PC-9 (cell line): ENCODE measurements around the gene ROR2. TPM values are rescaled to one million over a fixed set of nuclear protein-coding genes. Genes with fewer than 3 reads are reported as not detected.

Experiments
- BruUV-seq: library from RNA; stranded (reverse); fragments of 400-500 nt; replicated peaks from 2 replicates; lab custom pipeline; 2021; lab: Mats Ljungman, UMichigan
- CTCF ChIA-PET: fragments of 300-600 bp; sonication (Branson Sonifier 250); formaldehyde crosslinking; loops from one replicate; lab custom pipeline; 2022; ENCODE audit warnings: antibody characterized with exemption; lab: Charles Lee
- POLR2A ChIA-PET: fragments of 300-600 bp; sonication (Branson Sonifier 250); formaldehyde crosslinking; loops from one replicate; lab custom pipeline; 2022; ENCODE audit warnings: antibody characterized with exemption; ENCODE audit not compliant: unreplicated experiment; lab: Charles Lee
- DNase-seq, 2 experiments: peaks; one replicate each; pipeline versions ENCODE4 v3.0.0 to v3.0.0-alpha.2; 2015 to 2022; ENCODE audit warnings: mixed read lengths in 1 of 2
- H2AFZ ChIP-seq: fragments of 200-600 bp; sonication (generic); 2 replicates; pipeline ENCODE4 v1.8.1; 2017; ENCODE audit warnings: antibody characterized with exemption
- H3F3A ChIP-seq: fragments of 200-600 bp; sonication (generic); 2 replicates; pipeline ENCODE4 v1.8.1; 2017; ENCODE audit warnings: antibody characterized with exemption, mild to moderate bottlenecking, low read depth; ENCODE audit not compliant: insufficient read depth
- H3K27ac ChIP-seq: fragments of 200-600 bp; sonication (generic); 2 replicates; pipeline ENCODE4 v1.6.1; 2016; ENCODE audit warnings: mixed run types
- H3K27me3 ChIP-seq: fragments of 200-600 bp; sonication (generic); 2 replicates; pipeline ENCODE4 v1.6.1; 2016; ENCODE audit warnings: low read depth, mixed run types; ENCODE audit not compliant: insufficient read depth
- H3K36me3 ChIP-seq: fragments of 200-600 bp; sonication (generic); 2 replicates; pipeline ENCODE4 v1.6.1; 2016; ENCODE audit warnings: low read depth, mixed run types
- H3K4me1 ChIP-seq: fragments of 200-600 bp; sonication (generic); replicated peaks from 2 replicates; pipeline ENCODE4 v1.6.1; 2016; ENCODE audit warnings: mixed run types; ENCODE audit not compliant: insufficient read depth
- H3K4me2 ChIP-seq: fragments of 200-600 bp; sonication (generic); 2 replicates; pipeline ENCODE4 v1.6.1; 2017; ENCODE audit warnings: mixed run types
- H3K4me3 ChIP-seq: fragments of 200-600 bp; sonication (generic); 2 replicates; pipeline ENCODE4 v1.6.1; 2016; ENCODE audit warnings: mixed run types
- H3K79me2 ChIP-seq: fragments of 200-600 bp; sonication (generic); 2 replicates; pipeline ENCODE4 v1.6.1; 2017; ENCODE audit warnings: low read depth, mixed run types
- H3K9me2 ChIP-seq: fragments of 200-600 bp; sonication (generic); 2 replicates; pipeline ENCODE4 v1.8.1; 2017; ENCODE audit warnings: mild to moderate bottlenecking; ENCODE audit not compliant: insufficient read depth
- H3K9me3 ChIP-seq: fragments of 200-600 bp; sonication (generic); 2 replicates; pipeline ENCODE4 v1.8.1; 2016; ENCODE audit warnings: low read depth; ENCODE audit not compliant: insufficient read depth
- H4K20me1 ChIP-seq: fragments of 200-600 bp; sonication (generic); 2 replicates; pipeline ENCODE4 v1.8.1; 2017; ENCODE audit not compliant: insufficient read depth
- CTCF ChIP-seq: fragments of 200-600 bp; sonication (generic); conservative IDR thresholded peaks from 2 replicates; pipeline ENCODE4 v1.6.1; 2017; ENCODE audit warnings: mixed run types, antibody characterized with exemption, mild to moderate bottlenecking, moderate library complexity
- EZH2 ChIP-seq: fragments of 200-600 bp; sonication (generic); IDR thresholded peaks from 2 replicates; pipeline ENCODE4 v1.8.0; 2017; ENCODE audit warnings: antibody characterized with exemption, low read depth
- intact Hi-C: fragments of 100-400 bp; cut with micrococcal nuclease; formaldehyde crosslinking; loops from one replicate; pipeline ENCODE4 v1.10.0; 2022; ENCODE audit not compliant: unreplicated experiment
- total RNA-seq: library from RNA; stranded (reverse); gene quantifications from 2 replicates; pipeline ENCODE4 v1.2.3, GENCODE V29; 2021

Gene ROR2
- total RNA-seq, 1 experiment from 2014 or later: not detected

DNA sequence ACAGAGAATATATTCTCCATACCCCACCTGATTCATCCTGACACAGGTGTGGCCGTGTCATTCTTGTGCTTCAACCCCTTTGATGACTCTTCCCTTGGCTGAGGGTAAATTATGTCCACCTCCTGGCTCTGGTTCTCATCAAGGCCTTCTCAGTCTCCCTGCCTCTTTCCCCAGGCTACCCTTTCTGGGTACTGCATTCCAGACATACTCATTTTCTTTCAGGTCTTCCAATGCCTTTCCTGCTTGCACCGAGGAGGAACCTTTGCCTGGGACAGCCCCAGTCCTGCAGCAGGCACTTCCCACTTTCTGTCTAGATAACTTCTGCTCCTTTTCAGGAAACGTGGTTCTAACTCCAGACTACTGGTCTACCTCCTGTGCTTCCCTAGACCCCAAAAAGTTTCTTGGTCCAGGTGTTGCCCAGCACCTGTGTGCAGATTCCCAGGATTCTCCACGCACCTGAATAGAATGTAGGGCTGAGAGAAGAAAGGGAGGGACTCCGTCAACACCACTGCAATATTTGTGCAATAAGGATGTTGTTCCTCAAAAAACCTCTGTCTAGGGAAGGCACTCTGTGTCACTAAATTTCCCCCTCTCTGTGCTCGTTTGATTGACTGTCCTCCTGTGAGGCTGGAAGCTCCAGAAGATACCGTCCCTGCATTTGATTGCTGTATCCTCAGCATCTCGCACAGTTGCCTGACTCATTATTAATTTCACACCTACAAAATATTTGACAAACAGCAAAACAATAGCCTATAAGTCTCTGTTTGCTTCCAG lies 271.0 kb downstream of the ROR2 start:
- TF ChIP-seq EZH2 (no peak), CTCF (no peak)
- no peaks in the 10 kb centered on the region for H3K9me2 ChIP-seq
- H3K4me2 ChIP-seq: no peak overlapping the region
- CTCF ChIA-PET: no interaction called here
- no peaks in the 10 kb centered on the region for H4K20me1 ChIP-seq
- no peak overlapping the region for H2AFZ ChIP-seq
- POLR2A ChIA-PET: no interaction called here
- no peaks in the 10 kb centered on the region for H3K36me3 ChIP-seq
- DNase-seq: no peak
- no TSS peak for BruUV-seq
- no peaks in the 10 kb centered on the region for H3K4me1 ChIP-seq
- H3K27me3 ChIP-seq: no peaks in the 10 kb centered on the region
- no peak overlapping the region for H3K4me3 ChIP-seq
- no peaks in the 10 kb centered on the region for H3K79me2 ChIP-seq
- no peaks in the 10 kb centered on the region for H3K9me3 ChIP-seq
- H3F3A ChIP-seq: no peaks in the 10 kb centered on the region
- intact Hi-C loops: loop anchor here (5.0 kb wide), 2 partner anchors 247 to 1537 kb away; no protein-coding TSS in a partner anchor
- no peak overlapping the region for H3K27ac ChIP-seq

DNA sequence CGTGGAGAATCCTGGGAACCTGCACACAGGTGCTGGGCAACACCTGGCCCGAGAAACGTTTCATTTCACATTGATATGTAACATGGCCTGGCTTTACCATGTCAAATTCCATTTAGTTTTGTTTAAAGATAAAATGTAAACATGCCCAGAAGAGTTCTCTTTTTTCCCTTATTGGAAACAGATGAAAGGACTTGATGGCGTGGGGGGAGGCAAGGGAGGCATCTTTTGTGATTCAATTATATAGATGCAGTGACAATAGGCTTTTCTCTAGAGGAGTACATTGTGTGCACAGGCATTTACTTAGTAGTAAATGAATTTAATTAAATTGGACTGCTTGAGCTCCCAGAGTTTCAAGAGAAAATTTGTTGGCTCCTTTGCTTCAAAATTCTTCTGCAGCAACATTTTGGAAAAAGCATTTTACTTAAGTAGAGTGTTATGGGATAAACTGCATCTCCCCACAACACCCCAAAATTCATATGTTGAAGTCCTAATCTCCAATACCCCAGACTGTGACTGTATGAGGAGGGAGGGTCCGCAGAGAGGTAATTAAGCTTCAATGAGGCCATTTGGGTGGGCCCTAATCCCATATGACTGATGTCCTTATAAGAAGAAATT lies 272.1 kb downstream of the ROR2 start:
- no TSS peak for BruUV-seq
- POLR2A ChIA-PET: no interaction called here
- intact Hi-C loops: loop anchor here (5.0 kb wide), 2 partner anchors 246 to 1536 kb away; no protein-coding TSS in a partner anchor
- Histone ChIP-seq H3K4me2 (no peak overlapping the region), H3K27me3 (no peaks in the 10 kb centered on the region), H3K36me3 (no peaks in the 10 kb centered on the region), H3K9me2 (no peaks in the 10 kb centered on the region), H3K27ac (no peak overlapping the region), H3F3A (no peaks in the 10 kb centered on the region), H2AFZ (no peak overlapping the region), H3K4me1 (no peaks in the 10 kb centered on the region), H3K9me3 (no peaks in the 10 kb centered on the region), H3K4me3 (no peak overlapping the region), H4K20me1 (no peaks in the 10 kb centered on the region), H3K79me2 (no peaks in the 10 kb centered on the region)
- CTCF ChIA-PET: no interaction called here
- TF ChIP-seq CTCF: no peak
- no peak for DNase-seq

DNA sequence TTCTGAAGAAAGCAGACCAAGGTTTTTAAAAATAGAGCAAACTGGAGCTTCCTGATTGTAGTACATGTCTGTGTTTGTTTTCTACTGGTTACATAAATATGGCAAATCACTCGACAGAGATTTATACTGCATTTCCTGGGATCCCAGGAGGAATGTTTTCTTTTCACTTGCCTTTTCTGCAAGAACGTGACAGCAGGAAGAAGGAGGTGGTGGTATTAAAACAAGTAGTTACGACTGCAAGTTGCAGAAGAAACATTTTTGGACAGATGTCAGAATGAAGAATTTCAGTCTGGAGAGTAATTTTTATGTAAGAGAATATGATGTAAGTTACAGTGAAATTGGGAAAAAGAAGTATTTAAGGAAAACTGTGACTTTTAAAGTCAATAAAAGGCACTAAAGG lies 272.7 kb downstream of the ROR2 start:
- no peak for DNase-seq
- Histone ChIP-seq H3K36me3 (no peaks in the 10 kb centered on the region), H3K27ac (no peak overlapping the region), H3K27me3 (no peaks in the 10 kb centered on the region), H2AFZ (no peak overlapping the region), H3K4me1 (no peaks in the 10 kb centered on the region), H3K9me3 (no peaks in the 10 kb centered on the region), H3F3A (no peaks in the 10 kb centered on the region), H4K20me1 (no peaks in the 10 kb centered on the region), H3K4me3 (no peak overlapping the region), H3K79me2 (no peaks in the 10 kb centered on the region), H3K4me2 (no peak overlapping the region), H3K9me2 (no peaks in the 10 kb centered on the region)
- TF ChIP-seq CTCF (no peak), EZH2 (no peak)
- ChIA-PET POLR2A (no interaction called here), CTCF (no interaction called here)
- intact Hi-C loops: loop anchor here (5.0 kb wide), 2 partner anchors 245 to 1535 kb away; no protein-coding TSS in a partner anchor
- no TSS peak for BruUV-seq
